K562 (cell line): ENCODE measurements around the gene KIFC3. TPM values are rescaled to one million over a fixed set of nuclear protein-coding genes. Genes with fewer than 3 reads are reported as not detected.

Source experiments
- C11orf30 ChIP-seq: fragments of 450-650 bp; IDR thresholded peaks from 2 replicates; pipeline ENCODE4 v1.6.1; 2016; ENCODE audit warnings: low read depth, mild to moderate bottlenecking
- NELFE ChIP-seq: IDR thresholded peaks from 2 replicates; pipeline ENCODE4 v1.6.1; 2011; ENCODE audit warnings: mild to moderate bottlenecking; ENCODE audit not compliant: insufficient read depth, insufficient read length
- TAF1 ChIP-seq: IDR thresholded peaks from 2 replicates; pipeline ENCODE4 v1.6.1; 2011; ENCODE audit warnings: mild to moderate bottlenecking, low read length, moderate library complexity; ENCODE audit not compliant: insufficient read depth, control insufficient read depth, severe bottlenecking; ENCODE audit errors: extremely low read depth
- ZKSCAN3 ChIP-seq: fragments of 250-450 bp; sonication (Bioruptor Pico); IDR thresholded peaks from 2 replicates; pipeline ENCODE4 v1.4.0; 2020
- ZNF316 ChIP-seq: fragments of 450-650 bp; IDR thresholded peaks from 2 replicates; pipeline ENCODE4 v1.6.1; 2016
- ZNF639 ChIP-seq, 2 experiments: fragments of 200-800 bp in 1 of 2; sonication (Bioruptor generic) in 1 of 2; sonication (generic) in 1 of 2; formaldehyde crosslinking in 1 of 2; IDR thresholded peaks in 1 of 2; conservative IDR thresholded peaks in 1 of 2; 2 replicates each; pipeline versions ENCODE4 v1.5.0 to v1.6.1; 2016 to 2020; ENCODE audit warnings: missing compliant biosample characterization in 1 of 2, missing genetic modification characterization in 1 of 2, missing genetic modification reagents in 1 of 2
- ZSCAN32 ChIP-seq: fragments of 450-650 bp; formaldehyde crosslinking; IDR thresholded peaks from 2 replicates; pipeline ENCODE4 v1.4.0; 2020; ENCODE audit warnings: mild to moderate bottlenecking, moderate library complexity
- polyA plus RNA-seq, 8 experiments: library from polyadenylated mRNA; depleted of rRNA in 4 of 8; stranded (reverse) in 5 of 8; unstranded in 3 of 8; fragments of >200 nt; fragmentation: Nextera tagmentation in 2 of 8; fragmentation: Illumina TruSeq in 1 of 8; extraction: Ambion mirVana in 2 of 8; extraction: Trizol in 1 of 8; gene quantifications; 2 replicates each; pipeline versions ENCODE4 v1.2.1 to v1.2.3, GENCODE V29; 2011 to 2014; ENCODE audit warnings: inconsistent platforms in 1 of 8, missing spikeins in 1 of 8
- total RNA-seq, 7 experiments: library from RNA; depleted of rRNA in 6 of 7; stranded (reverse); fragments of >200 nt in 6 of 7; fragmentation: Illumina TruSeq in 2 of 7; extraction: Trizol in 2 of 7; gene quantifications; 2 replicates each; pipeline versions ENCODE4 v1.2.1 to v1.2.3, GENCODE V29; 2011 to 2021; ENCODE audit warnings: low replicate concordance in 1 of 7
- TF ChIP-seq, protein P1 (sequence below): fragments of 450-650 bp; IDR thresholded peaks from 2 replicates; pipeline ENCODE4 v1.6.1; 2014; ENCODE audit warnings: low read depth, mild to moderate bottlenecking, moderate library complexity, borderline replicate concordance

Gene KIFC3
- total and polyA plus RNA-seq, 9 of the 15 experiments (the other 6 are each of a cell fraction or from before 2014, with no cell fraction given): 0.23 to 105 (median 26.2) TPM

DNA sequence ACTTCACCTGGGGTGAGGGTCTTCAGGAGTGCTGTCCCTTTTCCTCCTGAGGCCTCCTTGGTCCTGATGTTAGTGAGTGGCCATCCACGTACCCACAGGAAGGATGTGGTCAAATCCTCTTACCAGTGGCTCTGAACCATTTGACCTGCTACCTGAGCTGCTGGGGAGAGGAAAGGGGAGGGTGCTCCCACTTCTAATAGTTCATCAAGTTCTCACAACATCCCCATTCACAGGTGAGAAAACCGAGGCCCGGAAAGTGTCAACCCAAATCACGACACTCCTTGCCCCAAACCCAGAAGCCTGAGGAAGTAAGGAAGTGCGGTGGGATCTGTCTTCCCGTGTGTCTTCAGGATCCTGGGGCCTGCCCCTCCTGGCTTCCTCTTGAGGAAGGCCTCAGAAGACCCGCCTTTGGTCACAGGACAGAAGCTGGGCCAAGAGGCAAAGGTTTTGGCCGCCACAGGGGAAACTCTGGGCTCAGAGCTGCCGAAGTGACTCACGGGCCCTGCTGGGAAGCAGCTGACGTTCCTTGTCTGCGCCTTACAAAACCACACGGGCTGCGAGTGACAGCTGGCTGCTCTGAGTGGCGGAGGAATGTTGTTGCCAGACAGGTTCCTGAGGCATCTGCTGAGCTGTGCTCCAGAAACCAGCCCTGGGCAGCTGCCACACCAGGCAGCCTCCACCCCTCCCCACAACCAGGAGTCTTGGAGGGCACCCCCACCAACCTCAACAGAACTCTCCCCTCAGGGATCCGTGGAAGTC is 13.9 kb upstream of the KIFC3 start (continued):
- TF ChIP-seq TAF1: no peak
- TF ChIP-seq ZNF316: no peak
- TF ChIP-seq, protein P1, sequence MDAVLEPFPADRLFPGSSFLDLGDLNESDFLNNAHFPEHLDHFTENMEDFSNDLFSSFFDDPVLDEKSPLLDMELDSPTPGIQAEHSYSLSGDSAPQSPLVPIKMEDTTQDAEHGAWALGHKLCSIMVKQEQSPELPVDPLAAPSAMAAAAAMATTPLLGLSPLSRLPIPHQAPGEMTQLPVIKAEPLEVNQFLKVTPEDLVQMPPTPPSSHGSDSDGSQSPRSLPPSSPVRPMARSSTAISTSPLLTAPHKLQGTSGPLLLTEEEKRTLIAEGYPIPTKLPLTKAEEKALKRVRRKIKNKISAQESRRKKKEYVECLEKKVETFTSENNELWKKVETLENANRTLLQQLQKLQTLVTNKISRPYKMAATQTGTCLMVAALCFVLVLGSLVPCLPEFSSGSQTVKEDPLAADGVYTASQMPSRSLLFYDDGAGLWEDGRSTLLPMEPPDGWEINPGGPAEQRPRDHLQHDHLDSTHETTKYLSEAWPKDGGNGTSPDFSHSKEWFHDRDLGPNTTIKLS: no peak
- no peak for TF ChIP-seq NELFE
- TF ChIP-seq ZKSCAN3 (CRISPR knock-in tag): no peak
- TF ChIP-seq C11orf30: no peak
- TF ChIP-seq ZSCAN32 (CRISPR knock-in tag): no peak
- 0 out of 4 replicates have a peak, but pooled peaks of 1 of the 2 experiments have one; percentile 62 for TF ChIP-seq ZNF639 (CRISPR knock-in tag; conservative IDR thresholded peaks at IDR 0.05 in 1 of 2, IDR thresholded peaks at IDR 0.05 in 1 of 2)
